GM06990 (cell line): ENCODE data around the gene ATOSA.

Experiments
- DNase-seq: peaks from one replicate; pipeline ENCODE4 v3.0.0-alpha.2; 2011; ENCODE audit not compliant: insufficient read length; ENCODE audit errors: extremely low read depth
- H3K27me3 ChIP-seq: replicated peaks from 2 replicates; pipeline ENCODE4 v1.6.0; 2011; ENCODE audit warnings: low read length; ENCODE audit not compliant: control insufficient read depth, insufficient read depth
- H3K36me3 ChIP-seq: 2 replicates; pipeline ENCODE4 v1.5.1; 2011; ENCODE audit warnings: low read length; ENCODE audit not compliant: control insufficient read depth, insufficient read depth
- H3K4me3 ChIP-seq: replicated peaks from 2 replicates; pipeline ENCODE4 v1.5.1; 2011; ENCODE audit warnings: low read depth, mild to moderate bottlenecking, control low read depth, low read length
- TF ChIP-seq, protein P1 (sequence below): IDR thresholded peaks from 2 replicates; pipeline ENCODE4 v1.5.1; 2011; ENCODE audit warnings: low read length, control low read depth, mild to moderate bottlenecking, inconsistent platforms; ENCODE audit not compliant: insufficient read depth, poor library complexity, severe bottlenecking

The ATOSA gene

DNA sequence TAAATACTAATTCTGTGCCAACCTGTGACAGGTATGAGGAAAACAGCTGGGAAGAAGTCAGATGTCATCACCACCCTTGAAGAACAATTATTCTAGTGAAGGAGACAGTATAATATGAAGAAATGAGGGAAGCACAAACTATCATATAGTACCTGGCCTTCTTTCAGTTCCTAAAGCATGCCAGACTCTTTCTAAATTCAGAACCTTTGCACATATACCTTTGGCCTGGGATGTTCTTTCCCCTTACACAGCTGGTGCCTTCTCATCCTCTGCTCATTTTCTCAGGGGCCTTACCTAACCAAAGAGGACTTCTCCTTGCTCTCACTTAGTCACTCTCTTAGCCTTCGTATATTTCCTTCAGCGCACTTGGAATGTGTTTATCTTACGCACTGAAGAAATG is 19.0 kb downstream of the ATOSA start:
- no peak for DNase-seq
- Histone ChIP-seq H3K27me3 (no peaks in the 10 kb centered on the region), H3K4me3 (no peak overlapping the region), H3K36me3 (peaks cover 1% of the 10 kb centered on the region)
- TF ChIP-seq, protein P1, sequence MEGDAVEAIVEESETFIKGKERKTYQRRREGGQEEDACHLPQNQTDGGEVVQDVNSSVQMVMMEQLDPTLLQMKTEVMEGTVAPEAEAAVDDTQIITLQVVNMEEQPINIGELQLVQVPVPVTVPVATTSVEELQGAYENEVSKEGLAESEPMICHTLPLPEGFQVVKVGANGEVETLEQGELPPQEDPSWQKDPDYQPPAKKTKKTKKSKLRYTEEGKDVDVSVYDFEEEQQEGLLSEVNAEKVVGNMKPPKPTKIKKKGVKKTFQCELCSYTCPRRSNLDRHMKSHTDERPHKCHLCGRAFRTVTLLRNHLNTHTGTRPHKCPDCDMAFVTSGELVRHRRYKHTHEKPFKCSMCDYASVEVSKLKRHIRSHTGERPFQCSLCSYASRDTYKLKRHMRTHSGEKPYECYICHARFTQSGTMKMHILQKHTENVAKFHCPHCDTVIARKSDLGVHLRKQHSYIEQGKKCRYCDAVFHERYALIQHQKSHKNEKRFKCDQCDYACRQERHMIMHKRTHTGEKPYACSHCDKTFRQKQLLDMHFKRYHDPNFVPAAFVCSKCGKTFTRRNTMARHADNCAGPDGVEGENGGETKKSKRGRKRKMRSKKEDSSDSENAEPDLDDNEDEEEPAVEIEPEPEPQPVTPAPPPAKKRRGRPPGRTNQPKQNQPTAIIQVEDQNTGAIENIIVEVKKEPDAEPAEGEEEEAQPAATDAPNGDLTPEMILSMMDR: no peak

DNA sequence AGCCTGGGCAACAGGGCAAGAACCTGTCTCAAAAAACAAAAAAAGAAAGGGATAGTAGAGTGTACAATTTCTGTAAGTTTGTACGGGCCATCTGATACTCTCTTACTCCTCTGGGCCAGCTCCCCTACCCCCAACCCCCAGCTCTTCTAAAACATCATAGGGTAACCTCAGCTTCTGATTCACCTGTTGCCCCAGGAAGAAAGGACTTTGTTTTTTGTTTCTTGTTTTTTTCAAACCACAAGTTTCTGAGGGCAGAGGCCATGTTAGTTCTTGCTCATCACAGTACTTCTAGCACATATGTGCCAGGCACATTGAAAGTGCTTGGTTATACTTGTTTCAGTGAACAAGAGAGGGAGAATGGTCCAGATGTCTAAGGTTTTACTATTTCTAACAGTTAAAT is 20.2 kb downstream of the ATOSA start:
- Histone ChIP-seq H3K4me3 (no peak overlapping the region), H3K36me3 (peaks cover under 1% of the 10 kb centered on the region), H3K27me3 (no peaks in the 10 kb centered on the region)
- TF ChIP-seq, protein P1: no peak
- DNase-seq: no peak

DNA sequence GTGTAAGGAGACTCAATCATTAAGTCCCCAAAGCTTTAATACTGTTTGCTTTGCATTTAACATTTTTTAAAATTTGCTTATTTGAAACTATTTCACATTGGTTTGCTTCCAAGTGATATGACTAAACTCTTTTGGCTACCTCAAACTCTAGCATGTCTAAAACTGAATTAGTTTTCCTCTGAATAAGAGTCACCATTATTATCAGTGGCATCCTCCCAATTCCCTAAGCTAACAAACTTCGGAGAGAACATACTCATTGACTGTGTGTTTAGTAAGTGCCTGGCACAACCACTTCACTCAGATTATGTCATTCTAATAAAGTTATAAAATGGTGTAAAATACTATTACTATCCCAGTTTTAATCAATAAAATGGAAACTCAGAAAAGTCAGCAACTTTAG is 21.9 kb downstream of the ATOSA start:
- Histone ChIP-seq H3K27me3 (no peaks in the 10 kb centered on the region), H3K36me3 (peaks cover 2% of the 10 kb centered on the region), H3K4me3 (no peak overlapping the region)
- no peak for DNase-seq
- TF ChIP-seq, protein P1: no peak

DNA sequence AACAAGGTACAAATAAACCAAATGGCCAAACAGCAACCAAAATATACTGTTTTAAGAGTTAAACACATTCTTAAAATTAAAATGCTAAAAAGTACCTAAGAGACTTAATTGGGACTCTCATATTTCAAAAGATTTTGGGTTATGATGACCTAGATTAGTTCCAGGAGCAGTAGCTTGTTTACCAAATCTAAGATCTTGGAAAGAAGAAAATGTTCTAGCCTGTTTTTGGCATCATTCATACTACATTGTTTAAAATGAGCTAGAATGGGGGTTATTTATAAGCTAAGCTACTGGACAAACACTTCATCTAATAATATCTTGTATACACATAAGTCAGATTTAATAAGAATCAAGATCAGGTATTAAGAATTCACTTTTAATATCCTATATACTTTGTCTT is 22.8 kb downstream of the ATOSA start:
- no peak overlapping the region for H3K4me3 ChIP-seq
- peaks cover 2% of the 10 kb centered on the region for H3K36me3 ChIP-seq
- H3K27me3 ChIP-seq: no peaks in the 10 kb centered on the region
- no peak for DNase-seq
- TF ChIP-seq, protein P1: no peak

DNA sequence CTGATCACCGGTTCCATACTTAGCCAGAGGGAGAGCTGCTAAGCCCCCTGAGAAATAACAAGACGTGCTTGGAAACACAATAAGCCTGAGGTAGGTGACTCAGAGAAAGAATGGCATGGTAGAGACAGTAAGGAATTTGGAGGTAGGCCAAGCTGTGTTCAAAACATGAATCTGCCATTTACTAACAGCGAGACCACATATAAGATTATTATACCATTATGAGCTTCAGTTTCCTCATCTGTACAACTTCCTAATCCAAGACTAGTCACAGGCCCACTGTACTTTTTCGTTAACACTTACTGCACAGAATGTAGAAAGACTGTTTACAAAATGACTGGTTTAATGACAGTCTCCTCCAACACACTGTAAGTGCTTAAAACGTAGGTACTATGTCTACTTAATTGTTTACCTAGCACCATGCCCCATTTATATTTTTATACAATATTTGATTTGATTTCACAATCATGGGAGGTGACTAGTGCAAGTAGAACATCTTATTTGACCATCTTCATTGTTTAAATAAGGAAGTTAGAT is 25.7 kb downstream of the ATOSA start:
- no peak for DNase-seq
- TF ChIP-seq, protein P1: no peak
- Histone ChIP-seq H3K27me3 (no peaks in the 10 kb centered on the region), H3K4me3 (no peak overlapping the region), H3K36me3 (peaks cover 2% of the 10 kb centered on the region)

DNA sequence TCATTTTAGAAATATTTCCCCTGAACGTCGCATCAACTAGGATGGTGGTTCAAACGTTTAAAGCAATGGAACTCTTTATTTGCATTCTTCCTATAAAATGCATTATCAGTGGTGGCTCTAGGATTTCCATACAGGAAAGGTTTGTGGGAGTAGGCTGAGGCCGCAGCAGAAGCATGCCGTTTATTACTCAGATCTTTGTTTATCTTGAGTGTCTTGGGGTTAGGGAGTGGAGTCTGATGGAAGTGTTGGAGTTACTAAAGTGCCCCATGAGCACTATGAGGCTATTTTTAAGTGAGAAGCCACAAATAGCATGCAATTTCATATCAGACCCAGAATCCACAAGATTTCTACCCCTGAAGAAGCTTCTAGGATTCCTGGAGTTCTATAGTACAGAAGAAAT is 26.2 kb downstream of the ATOSA start:
- H3K27me3 ChIP-seq: no peaks in the 10 kb centered on the region
- no peak overlapping the region for H3K4me3 ChIP-seq
- peaks cover 2% of the 10 kb centered on the region for H3K36me3 ChIP-seq
- TF ChIP-seq, protein P1: no peak
- DNase-seq: no peak
